Right lung (tissue), 5 donors: Measurements from ENCODE around the gene VIT. TPM values are rescaled to one million over a fixed set of nuclear protein-coding genes. Genes with fewer than 3 reads are reported as not detected.
"Not testable (repeated sequence)": the region's sequence is repeated elsewhere in the genome, so short reads cannot be mapped to it uniquely, and the experiment has no call there.

Source experiments
- DNase-seq, 2 donors: peaks; one replicate each; pipeline ENCODE4 v3.0.0-alpha.2; 2013
- polyA plus RNA-seq, 5 donors: library from polyadenylated mRNA; unstranded; fragments of 120-200 nt; gene quantifications; one replicate each; pipeline versions ENCODE4 v1.2.1 to v1.2.3, GENCODE V29; 2013; ENCODE audit warnings: inconsistent platforms in 1 of 5, low replicate concordance in 1 of 5; ENCODE audit not compliant: insufficient read length in 5 of 5, insufficient read depth in 1 of 5

Gene VIT
- polyA plus RNA-seq, 5 donors, result 0.07 to 0.29 (median 0.19) TPM

- no peak for DNase-seq
Observed at GRCh38 chr2:36807223-36807886, 110.8 kb downstream of the VIT start.

- no peak for DNase-seq
Observed at GRCh38 chr2:36808386-36809068, 112.0 kb downstream of the VIT start.

DNA sequence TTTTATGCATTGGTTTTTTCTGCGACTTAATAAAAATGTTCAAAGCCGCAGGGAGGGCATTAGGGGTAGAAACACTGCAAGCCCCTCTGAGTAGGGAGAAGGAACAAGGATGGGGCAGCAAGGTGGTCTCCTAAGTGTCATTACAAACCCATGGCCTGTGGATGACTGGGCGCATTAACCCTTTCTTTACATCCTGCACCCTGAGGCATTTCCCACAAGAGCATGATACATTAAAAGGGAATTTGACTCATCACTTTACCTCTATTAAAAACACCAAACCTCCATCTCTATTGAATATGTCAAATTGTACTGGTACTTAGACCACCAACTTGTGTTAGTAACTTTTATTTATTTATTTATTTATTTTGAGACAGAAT lies 112.5 kb downstream of the VIT start:
- no peak for DNase-seq

- no peak for DNase-seq
Observed at GRCh38 chr2:36811071-36811470, 114.6 kb downstream of the VIT start.

DNA sequence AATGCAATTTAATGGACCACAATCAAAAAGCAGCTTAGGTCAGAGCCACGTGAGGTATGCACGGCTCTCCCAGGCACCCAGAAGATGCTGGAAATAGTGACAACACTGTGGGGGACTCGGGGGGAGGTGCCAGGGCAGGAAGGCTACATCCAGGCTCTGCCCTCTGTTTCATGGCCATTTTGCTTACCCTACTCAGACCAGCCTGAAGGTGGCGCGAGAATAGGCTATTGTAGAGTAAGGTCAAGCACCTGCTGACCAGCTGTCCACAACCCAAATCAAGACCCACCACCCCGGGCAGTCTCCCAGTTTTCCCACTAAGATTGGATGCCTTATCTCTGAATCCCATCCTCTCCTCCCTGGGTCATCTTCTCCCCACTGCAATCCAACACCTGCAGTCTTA lies 115.7 kb downstream of the VIT start:
- no peak for DNase-seq

GRCh38 chr2:36818542-36818941 lies 122.0 kb downstream of the VIT start:
- DNase-seq, result no peak

- DNase-seq, result no peak
Observed at GRCh38 chr2:36819095-36819711, 122.7 kb downstream of the VIT start.

DNA sequence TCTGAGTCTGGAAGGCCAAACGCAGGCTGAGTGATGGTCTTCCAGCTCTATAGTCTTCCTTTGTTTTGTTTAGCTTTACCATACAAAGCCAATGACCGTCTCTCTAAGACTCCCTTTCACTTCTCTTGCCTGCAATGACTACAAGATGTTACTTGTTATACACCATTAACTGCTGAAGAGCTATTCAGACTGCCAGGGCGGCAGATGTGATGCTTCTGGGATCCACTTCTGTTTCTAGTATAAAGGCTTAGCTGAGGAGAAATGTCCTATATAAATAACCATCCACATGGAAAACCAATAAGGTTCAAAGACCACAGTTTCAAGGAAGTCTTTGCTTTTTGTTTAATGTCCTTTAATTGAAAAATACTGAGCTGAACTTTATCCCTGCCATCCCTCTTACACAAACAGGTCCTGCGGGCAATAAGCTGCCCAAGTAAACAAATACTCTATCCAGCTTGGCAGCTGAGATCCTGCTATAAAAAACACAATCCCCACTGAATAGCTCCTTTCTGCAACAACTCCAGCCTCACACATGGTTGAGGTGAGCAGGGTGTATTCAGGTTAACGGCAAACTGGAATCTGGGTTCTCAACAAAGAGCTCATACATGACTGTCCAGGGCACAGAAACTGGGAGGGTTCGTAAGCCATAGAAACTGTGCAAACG lies 124.6 kb downstream of the VIT start:
- no peak for DNase-seq

- no peak for DNase-seq
Observed at GRCh38 chr2:36823862-36824261, 127.4 kb downstream of the VIT start.

DNA sequence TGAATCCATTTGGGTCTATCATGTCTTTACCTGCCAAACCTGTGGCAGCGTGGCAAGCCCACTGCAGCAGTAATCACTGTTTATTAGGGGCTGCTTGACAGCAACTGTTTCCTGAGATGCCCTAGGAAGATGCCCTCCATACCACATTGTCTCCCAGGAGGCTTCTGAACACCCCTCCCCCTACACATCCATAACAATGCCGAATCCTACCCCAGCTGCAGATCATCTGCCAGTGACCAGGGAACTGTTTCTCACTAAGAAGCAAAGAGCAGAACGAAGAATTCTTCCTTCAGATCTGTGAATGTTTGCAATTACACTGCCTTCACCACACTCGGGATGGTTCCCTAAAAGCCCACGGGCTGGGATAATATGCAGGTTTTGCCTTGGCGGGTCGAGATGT lies 127.8 kb downstream of the VIT start:
- DNase-seq, result no peak

DNA sequence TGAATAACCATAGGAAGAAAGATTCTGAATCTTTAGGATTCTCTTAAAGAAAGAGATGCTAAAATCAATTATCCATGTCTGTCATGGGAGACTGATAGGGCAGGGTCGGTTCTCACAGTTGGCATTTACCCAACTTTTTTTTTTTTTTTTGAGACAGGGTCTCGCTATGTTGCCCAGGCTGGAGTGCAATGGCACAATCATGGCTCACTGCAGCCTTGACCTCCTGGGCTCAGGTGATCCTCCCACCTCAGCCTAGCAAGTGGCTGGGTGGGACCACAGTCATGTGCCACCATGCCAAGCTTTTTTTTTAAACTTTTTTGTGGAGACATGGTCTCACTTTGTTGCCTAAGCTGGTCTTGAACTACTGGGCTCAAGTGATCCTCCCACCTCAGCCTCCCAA lies 128.2 kb downstream of the VIT start:
- not testable (repeated sequence) for DNase-seq

DNA sequence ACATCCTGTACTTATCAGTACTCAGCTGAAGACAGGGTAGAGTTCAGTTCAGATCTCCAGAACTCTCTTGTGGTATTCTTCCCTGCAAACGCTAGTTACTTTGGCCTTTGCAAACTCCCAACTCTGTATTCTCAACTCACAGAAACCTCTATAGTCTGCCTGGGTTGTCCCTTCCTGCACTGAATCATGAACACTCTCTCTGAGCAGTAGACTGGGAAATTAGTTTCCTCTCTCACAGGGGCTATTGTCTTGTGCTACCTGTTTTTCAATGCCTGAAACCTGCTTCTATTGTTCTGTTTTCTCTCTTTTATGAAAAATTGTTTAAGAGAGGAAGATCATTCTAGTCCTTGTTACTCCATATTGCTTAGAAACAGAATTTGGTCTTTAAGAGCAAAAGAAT lies 134.7 kb downstream of the VIT start:
- DNase-seq, result no peak

GRCh38 chr2:36834203-36834602 lies 137.7 kb downstream of the VIT start:
- DNase-seq, result no peak

GRCh38 chr2:36834731-36835524 lies 138.4 kb downstream of the VIT start:
- no peak for DNase-seq

GRCh38 chr2:36839976-36840617 lies 143.6 kb downstream of the VIT start:
- no peak for DNase-seq

- DNase-seq, result no peak
Observed at GRCh38 chr2:36843838-36844237, 147.3 kb downstream of the VIT start.

DNA sequence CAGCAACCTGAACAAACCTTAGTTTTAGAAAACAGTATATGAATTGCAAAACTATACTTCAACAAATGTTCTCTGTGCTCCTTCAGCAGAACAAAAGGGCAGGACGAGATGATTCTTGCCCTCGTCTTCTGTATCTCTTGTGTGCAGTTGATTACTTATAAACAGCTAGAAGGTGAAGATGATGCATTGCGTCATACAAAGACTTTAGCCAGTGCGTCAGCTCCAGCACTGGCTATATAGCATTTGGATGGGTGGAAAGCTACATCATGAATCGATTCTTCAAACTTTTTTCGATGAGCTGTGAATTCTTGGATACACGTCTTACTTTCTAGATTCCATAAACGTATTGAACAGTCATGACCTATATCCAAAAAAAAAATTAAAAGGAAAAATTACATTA lies 152.8 kb downstream of the VIT start:
- DNase-seq, result no peak

DNA sequence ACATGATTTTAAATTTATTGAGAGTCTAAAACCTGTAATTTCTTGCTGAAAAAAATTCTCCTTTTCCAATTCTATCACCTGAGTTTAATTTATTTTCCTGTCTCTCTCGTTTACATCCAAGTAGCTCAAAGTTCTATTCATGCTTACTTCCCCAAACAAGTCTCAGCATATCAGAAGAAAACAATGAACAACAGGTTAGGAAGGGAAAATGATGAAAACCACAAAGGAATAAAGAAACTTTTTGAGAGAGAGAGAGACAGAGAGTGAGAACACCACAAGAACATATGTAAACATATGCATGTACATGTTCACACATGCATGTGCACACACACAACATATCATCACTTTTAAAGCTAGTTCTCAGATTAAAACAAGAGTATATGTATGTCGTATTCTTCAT lies 157.7 kb downstream of the VIT start:
- no peak for DNase-seq

GRCh38 chr2:36855429-36855828 lies 158.9 kb downstream of the VIT start:
- DNase-seq, result no peak

GRCh38 chr2:36857713-36858112 lies 161.2 kb downstream of the VIT start:
- DNase-seq, result no peak

- DNase-seq, result no peak
Observed at GRCh38 chr2:36858551-36859365, 162.3 kb downstream of the VIT start.
